GM13976 (cell line): ENCODE data around the gene COG8.
"Not testable (repeated sequence)": the region's sequence is repeated elsewhere in the genome, so short reads cannot be mapped to it uniquely, and the experiment has no call there.

ENCODE experiments used
- DNase-seq: peaks from one replicate; pipeline ENCODE4 v3.0.0; 2012; ENCODE audit warnings: low spot score
- CTCF ChIP-seq: IDR thresholded peaks from 2 replicates; pipeline ENCODE4 v1.5.1; 2012; ENCODE audit warnings: borderline replicate concordance, mild to moderate bottlenecking; ENCODE audit not compliant: insufficient read depth; ENCODE audit errors: extremely low read depth, missing control alignments, control extremely low read depth
- in situ Hi-C: fragments of 300-500 bp; cut with MboI; formaldehyde crosslinking; loops from one replicate; pipeline ENCODE4 v1.12.0; 2022; ENCODE audit warnings: low sequenced_read_pairs, mixed read lengths, inconsistent platforms; ENCODE audit not compliant: unreplicated experiment

Gene COG8

DNA sequence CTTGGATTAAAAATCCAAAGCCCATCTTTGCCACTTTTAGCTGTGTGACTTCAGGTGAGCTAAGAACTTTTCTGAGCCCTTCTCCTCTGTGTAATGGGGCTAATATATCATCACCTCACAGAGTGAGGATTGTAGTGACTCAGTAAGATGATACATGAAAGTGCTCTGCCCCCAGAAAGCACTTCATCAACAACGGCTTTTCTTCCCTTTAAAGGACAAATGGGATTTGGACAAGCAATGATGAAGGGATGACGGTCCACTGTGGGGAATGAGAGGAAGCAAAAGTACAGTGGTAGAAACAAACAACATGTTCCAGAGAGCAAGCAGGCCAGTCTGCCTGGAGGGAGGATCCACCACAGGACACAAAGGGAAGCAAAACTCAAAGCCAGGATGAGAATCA, 26.5 kb upstream of the COG8 start:
- in situ Hi-C loops = no loop called here
- no peak for DNase-seq
- no peak for TF ChIP-seq CTCF

DNA sequence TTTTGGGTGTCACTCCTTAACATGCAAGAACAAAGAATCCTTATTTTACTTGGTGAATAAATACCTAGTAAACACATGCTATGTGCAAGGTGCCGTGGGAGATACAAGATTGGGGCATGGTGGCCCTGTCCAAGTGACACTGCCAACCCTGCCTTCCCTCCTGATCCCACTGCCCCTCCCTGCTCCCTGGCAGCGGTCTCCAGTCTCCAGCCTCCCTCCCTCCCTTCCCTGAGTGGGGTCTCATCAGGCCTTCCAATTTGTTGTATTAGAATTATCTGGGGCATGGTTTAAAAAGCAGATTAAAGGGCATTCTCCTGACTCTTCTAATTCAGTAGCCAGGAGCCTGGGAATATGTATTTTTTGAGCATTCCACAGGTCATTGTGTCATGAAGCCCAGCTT, 24.7 kb upstream of the COG8 start:
- in situ Hi-C loops = no loop called here
- TF ChIP-seq CTCF = no peak
- DNase-seq = no peak

- DNase-seq = no peak
- no peak for TF ChIP-seq CTCF
- in situ Hi-C loops = no loop called here
These were observed 23.9 kb upstream of the COG8 start for GRCh38 chr16:69363281-69363717.

GRCh38 chr16:69360070-69360469, 20.7 kb upstream of the COG8 start:
- in situ Hi-C loops = not testable (repeated sequence)

GRCh38 chr16:69351309-69352027, 12.1 kb upstream of the COG8 start, which contains the start of gene TMED6:
Gene TMED6 (minus strand): TSS chr16:69351786. CDS start chr16:69351753, 33 bp downstream.
- no peak for TF ChIP-seq CTCF
- no peak for DNase-seq
- in situ Hi-C loops = no loop called here

More at GRCh38 chr16:69360070-69360469, 20.7 kb upstream of the COG8 start:
- not testable (repeated sequence) for DNase-seq

DNA sequence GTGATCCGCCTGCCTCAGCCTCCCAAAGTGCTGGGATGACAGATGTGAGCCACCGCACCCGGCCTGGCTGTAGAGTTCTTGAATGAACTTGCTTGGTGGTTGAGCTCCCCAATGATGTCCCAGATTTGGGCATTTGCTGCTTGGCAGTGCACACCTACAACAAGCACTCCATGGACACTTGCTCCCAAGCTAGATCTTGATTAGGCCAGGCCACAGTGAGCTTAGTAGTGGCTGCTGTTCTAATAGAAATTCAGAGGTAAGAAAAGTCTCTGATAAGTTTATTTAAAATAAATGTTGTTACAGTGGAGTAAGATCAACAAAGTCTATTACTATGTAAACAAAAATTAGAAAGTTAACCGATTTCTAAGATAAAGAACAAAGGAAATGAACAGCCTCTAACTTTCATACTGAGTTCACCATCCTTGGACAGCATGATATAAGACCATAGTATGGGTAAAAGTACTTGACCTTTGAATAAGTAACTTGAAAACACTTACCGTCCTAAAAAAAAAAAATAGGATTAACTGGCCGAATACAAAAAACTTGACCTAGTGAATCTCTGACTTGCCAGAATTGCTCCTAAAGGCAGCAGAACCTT, 11.3 kb upstream of the COG8 start:
- DNase-seq = no peak
- TF ChIP-seq CTCF = no peak
- in situ Hi-C loops = no loop called here

DNA sequence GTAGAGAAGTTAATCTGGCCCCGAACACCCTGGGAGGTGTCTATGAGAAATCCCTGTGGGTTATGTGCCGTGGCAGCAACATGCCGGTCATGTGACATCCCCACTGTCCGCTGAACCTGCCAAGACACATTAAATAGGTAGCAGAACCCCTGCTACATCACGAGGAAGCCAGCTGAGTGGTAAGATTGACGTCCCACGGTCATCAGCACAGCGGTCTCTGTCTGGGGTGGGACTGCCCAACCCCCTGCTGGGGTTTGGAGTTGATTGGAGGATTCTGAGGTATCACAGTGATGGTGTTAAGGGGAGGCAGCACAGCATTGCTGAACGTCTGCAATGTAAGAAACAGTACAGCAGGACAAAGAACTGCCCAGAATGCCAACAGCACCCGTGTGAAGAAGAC, 10.2 kb upstream of the COG8 start:
- no peak for TF ChIP-seq CTCF

More for the DNA sequence above, 10.2 kb upstream of the COG8 start:
- in situ Hi-C loops = no loop called here
- DNase-seq = no peak
